Right atrium auricular region (tissue), 2 donors: ENCODE measurements around the gene CCDC159. TPM values are rescaled to one million over a fixed set of nuclear protein-coding genes. Genes with fewer than 3 reads are reported as not detected.
A peak's percentile ranks its signal among the peaks of the same experiment; 100 is the strongest.
"Not testable (repeated sequence)": the region's sequence is repeated elsewhere in the genome, so short reads cannot be mapped to it uniquely, and the experiment has no call there.

Experiments
- DNase-seq: peaks from one replicate; pipeline ENCODE4 v3.0.0-alpha.2; 2019; ENCODE audit warnings: low spot score
- H3K27ac ChIP-seq, 2 donors: fragments of 200-600 bp; sonication (generic); 1 replicate in 1 of 2; 2 replicates in 1 of 2; pipeline ENCODE4 v1.5.1; 2016 to 2019
- H3K27me3 ChIP-seq, 2 donors: fragments of 200-600 bp; sonication (generic); one replicate each; pipeline versions ENCODE4 v1.5.1 to v1.6.0; 2017 to 2019
- H3K36me3 ChIP-seq: fragments of 200-600 bp; sonication (generic); one replicate; pipeline ENCODE4 v1.5.1; 2016
- H3K4me1 ChIP-seq, 2 donors: fragments of 200-600 bp; sonication (generic); one replicate each; pipeline versions ENCODE4 v1.5.1 to v1.6.0; 2017 to 2019
- H3K4me3 ChIP-seq, 2 donors: fragments of 200-600 bp; sonication (generic); 1 replicate in 1 of 2; 2 replicates in 1 of 2; pipeline ENCODE4 v1.5.1; 2017 to 2019; ENCODE audit warnings: mild to moderate bottlenecking in 1 of 2, moderate library complexity in 1 of 2
- H3K9me3 ChIP-seq, 2 donors: fragments of 200-600 bp; sonication (generic); one replicate each; pipeline ENCODE4 v1.5.1; 2019
- total RNA-seq, 2 donors: library from RNA; depleted of rRNA; stranded (reverse); fragments of >200 nt; gene quantifications; one replicate each; pipeline ENCODE4 v1.1.0, GENCODE V29; 2016
- TF ChIP-seq, protein P1 (sequence below), 2 donors: fragments of 200-600 bp; sonication (generic); IDR thresholded peaks; one replicate each; pipeline ENCODE4 v1.5.1; 2019; ENCODE audit warnings: antibody characterized with exemption in 2 of 2

Gene CCDC159
- total RNA-seq, 2 donors from 2014 or later: 12.1 to 18.8 TPM

DNA sequence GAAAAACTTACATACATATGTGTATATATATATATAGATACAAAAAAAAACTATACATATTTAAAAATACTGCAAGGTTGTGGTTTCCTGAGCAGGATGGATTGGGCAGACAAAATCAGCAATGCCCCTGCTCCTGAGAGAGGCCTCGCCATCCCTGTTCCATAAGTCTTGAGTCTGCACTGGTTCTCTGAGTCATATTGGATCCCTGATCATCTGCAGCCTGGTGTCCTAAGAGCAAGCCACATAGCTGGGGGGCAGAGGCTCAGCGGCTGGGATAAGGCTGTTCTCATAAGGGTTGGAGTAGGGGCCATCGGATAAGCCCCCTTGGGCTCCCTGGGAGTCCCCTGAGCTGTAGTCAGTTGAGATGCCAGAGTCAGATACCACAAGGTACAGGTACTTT, 31.4 kb downstream of the CCDC159 start:
- Histone ChIP-seq H3K27me3 (no peaks in the 10 kb centered on the region), H3K4me1 (peaks cover 0 to 51% of the 10 kb centered on the region in 2 donors), H3K9me3 (no peaks in the 10 kb centered on the region), H3K4me3 (no peak overlapping the region), H3K27ac (peak overlapping the region; percentile 16 to 48), H3K36me3 (no peaks in the 10 kb centered on the region)
- DNase-seq: no peak
- TF ChIP-seq, protein P1, sequence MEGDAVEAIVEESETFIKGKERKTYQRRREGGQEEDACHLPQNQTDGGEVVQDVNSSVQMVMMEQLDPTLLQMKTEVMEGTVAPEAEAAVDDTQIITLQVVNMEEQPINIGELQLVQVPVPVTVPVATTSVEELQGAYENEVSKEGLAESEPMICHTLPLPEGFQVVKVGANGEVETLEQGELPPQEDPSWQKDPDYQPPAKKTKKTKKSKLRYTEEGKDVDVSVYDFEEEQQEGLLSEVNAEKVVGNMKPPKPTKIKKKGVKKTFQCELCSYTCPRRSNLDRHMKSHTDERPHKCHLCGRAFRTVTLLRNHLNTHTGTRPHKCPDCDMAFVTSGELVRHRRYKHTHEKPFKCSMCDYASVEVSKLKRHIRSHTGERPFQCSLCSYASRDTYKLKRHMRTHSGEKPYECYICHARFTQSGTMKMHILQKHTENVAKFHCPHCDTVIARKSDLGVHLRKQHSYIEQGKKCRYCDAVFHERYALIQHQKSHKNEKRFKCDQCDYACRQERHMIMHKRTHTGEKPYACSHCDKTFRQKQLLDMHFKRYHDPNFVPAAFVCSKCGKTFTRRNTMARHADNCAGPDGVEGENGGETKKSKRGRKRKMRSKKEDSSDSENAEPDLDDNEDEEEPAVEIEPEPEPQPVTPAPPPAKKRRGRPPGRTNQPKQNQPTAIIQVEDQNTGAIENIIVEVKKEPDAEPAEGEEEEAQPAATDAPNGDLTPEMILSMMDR (IDR thresholded peaks at IDR 0.05): no peak

DNA sequence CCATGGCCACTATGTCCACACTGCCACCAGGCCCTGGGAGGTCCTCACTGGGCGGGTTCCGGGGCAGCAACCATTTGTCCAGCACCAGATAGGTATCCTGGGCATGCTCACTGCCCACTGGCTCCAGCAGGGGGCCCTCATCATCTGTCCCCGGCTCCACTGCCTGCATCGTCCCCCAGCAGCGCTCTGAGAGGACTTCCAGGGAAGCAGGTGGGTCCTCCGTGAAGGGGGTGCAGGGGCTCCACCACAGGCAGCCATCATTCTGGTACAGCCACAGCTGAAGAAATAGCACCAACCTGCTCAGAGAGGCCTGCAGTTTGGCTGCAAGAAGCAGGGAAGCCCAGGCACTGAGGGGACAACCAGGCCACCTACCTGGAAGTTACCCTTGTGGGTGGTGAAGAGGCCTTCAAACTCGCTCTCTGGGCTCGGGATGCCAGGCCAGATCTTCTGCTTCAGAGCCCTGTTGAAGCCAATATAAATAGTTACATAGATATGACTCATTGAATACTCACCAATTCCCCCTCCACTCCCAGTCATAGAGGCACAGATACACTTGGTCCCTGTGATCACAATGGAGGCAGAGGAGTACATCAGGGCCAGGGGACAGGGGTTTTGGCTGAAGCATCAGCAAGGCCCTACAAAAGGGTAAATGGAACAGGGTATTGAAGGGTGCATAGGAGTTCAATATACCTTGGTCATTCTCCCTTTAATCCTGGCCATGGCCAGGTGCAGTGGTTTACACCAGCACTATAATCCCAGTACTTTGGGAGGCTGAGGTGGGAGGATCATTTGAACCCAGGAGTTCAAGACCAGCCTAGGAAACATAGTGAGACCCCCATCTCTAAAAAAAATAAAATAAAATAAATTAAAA, 32.2 kb downstream of the CCDC159 start:
- Histone ChIP-seq H3K9me3 (no peaks in the 10 kb centered on the region), H3K4me3 (no peak overlapping the region), H3K36me3 (no peaks in the 10 kb centered on the region), H3K27me3 (no peaks in the 10 kb centered on the region), H3K4me1 (peaks cover 0 to 58% of the 10 kb centered on the region in 2 donors), H3K27ac (peak overlapping the region; percentile 16 to 48)
- TF ChIP-seq, protein P1 (IDR thresholded peaks at IDR 0.05): peak; percentile 38 to 66
- no peak for DNase-seq

DNA sequence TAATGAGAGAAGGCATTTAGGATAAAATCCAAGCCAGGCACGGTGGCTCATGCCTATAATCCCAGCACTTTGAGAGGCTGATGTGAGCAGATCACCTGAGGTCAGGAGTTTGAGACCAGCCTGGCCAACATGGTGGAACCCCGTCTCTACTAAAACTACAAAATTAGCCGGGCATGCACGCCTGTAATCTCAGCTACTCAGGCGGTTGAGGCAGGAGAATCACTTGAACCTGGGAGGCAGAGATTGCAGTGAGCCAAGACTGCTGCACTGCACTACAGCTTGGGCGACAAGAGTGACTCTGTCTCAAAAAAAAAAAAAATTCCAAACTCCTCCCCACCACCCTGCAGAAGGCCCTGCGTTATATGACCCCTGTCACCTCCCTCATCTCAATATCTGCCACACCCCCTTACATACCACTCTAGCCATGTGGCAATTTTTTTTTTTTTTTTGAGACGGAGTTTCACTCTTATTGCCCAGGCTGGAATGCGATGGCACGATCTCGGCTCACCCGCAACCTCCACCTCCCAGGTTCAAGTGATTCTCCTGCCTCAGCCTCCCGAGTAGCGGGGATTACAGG, 33.0 kb downstream of the CCDC159 start:
- not testable (repeated sequence) for H3K36me3 ChIP-seq, H3K27me3 ChIP-seq, DNase-seq, H3K4me3 ChIP-seq, H3K9me3 ChIP-seq, H3K27ac ChIP-seq
- peaks cover 0 to 59% of the 10 kb centered on the region in 2 donors for H3K4me1 ChIP-seq

- no peaks in the 10 kb centered on the region for H3K36me3 ChIP-seq
- H3K4me3 ChIP-seq: no peak overlapping the region
- no peak overlapping the region for H3K27ac ChIP-seq
- no peak for DNase-seq
- no peaks in the 10 kb centered on the region for H3K9me3 ChIP-seq
- TF ChIP-seq, protein P1 (IDR thresholded peaks at IDR 0.05): no peak
- H3K27me3 ChIP-seq: no peaks in the 10 kb centered on the region
- peaks cover 0 to 61% of the 10 kb centered on the region in 2 donors for H3K4me1 ChIP-seq
These were observed 33.6 kb downstream of the CCDC159 start for GRCh38 chr19:11379857-11380350.

- DNase-seq: peak; percentile 97
- Histone ChIP-seq H3K36me3 (no peaks in the 10 kb centered on the region), H3K4me1 (peaks cover 0 to 55% of the 10 kb centered on the region in 2 donors), H3K9me3 (no peaks in the 10 kb centered on the region), H3K4me3 (peak overlapping the region; percentile 48 to 61), H3K27ac (peak overlapping the region; percentile 85 to 86), H3K27me3 (no peaks in the 10 kb centered on the region)
- TF ChIP-seq, protein P1 (IDR thresholded peaks at IDR 0.05): peak; percentile 59 to 86
These were observed 34.6 kb downstream of the CCDC159 start for GRCh38 chr19:11380653-11381537.
